Upper lobe of left lung (tissue), 6 donors: ENCODE results near the gene EFR3B. TPM values are rescaled to one million over a fixed set of nuclear protein-coding genes. Genes with fewer than 3 reads are reported as not detected.

ENCODE experiments used
- ATAC-seq, 2 donors: fragments of 200-7000 bp; cut with Tn5 transposase; one replicate each; pipeline ENCODE4 v1.9.1; 2022; ENCODE audit warnings: mild to moderate bottlenecking in 2 of 2, moderate library complexity in 2 of 2; ENCODE audit not compliant: low FRiP score in 2 of 2
- DNase-seq, 2 donors: peaks; one replicate each; pipeline ENCODE4 v3.0.0-alpha.2; 2019 to 2020
- H3K27ac ChIP-seq, 4 donors: fragments of 200-600 bp; sonication (generic); one replicate each; pipeline ENCODE4 v1.5.1; 2016 to 2019
- H3K27me3 ChIP-seq, 4 donors: fragments of 200-600 bp; sonication (generic); one replicate each; pipeline ENCODE4 v1.5.1; 2017 to 2019
- H3K36me3 ChIP-seq, 4 donors: fragments of 200-600 bp; sonication (generic); one replicate each; pipeline ENCODE4 v1.5.1; 2016 to 2019
- H3K4me1 ChIP-seq, 4 donors: fragments of 200-600 bp; sonication (generic); one replicate each; pipeline ENCODE4 v1.5.1; 2018 to 2019
- H3K4me3 ChIP-seq, 4 donors: fragments of 200-600 bp; sonication (generic); one replicate each; pipeline ENCODE4 v1.5.1; 2017 to 2019; ENCODE audit warnings: mild to moderate bottlenecking in 2 of 4, moderate library complexity in 1 of 4
- H3K9me3 ChIP-seq, 4 donors: fragments of 200-600 bp; sonication (generic); one replicate each; pipeline ENCODE4 v1.5.1; 2018 to 2019
- CTCF ChIP-seq, 6 experiments: fragments of 450-650 bp in 4 of 6; fragments of 200-600 bp in 2 of 6; sonication (generic) in 2 of 6; IDR thresholded peaks; one replicate each; pipeline ENCODE4 v1.5.1; 2016 to 2019; ENCODE audit warnings: antibody characterized with exemption in 6 of 6
- EP300 ChIP-seq, 4 donors: sonication (generic); formaldehyde crosslinking; IDR thresholded peaks; one replicate each; pipeline ENCODE4 v1.5.1; 2017; ENCODE audit warnings: antibody characterized with exemption in 4 of 4, control low read depth in 2 of 4
- POLR2A ChIP-seq, 4 donors: fragments of 450-650 bp; IDR thresholded peaks; one replicate each; pipeline ENCODE4 v1.5.1; 2016 to 2017; ENCODE audit warnings: antibody characterized with exemption in 4 of 4, mild to moderate bottlenecking in 2 of 4
- POLR2AphosphoS5 ChIP-seq, 2 donors: sonication (generic); formaldehyde crosslinking; IDR thresholded peaks; one replicate each; pipeline ENCODE4 v1.5.1; 2017; ENCODE audit warnings: antibody characterized with exemption in 2 of 2
- WGBS, 2 donors: methylation state at CpG; one replicate each; pipeline ENCODE4 v1.1.5; 2017 to 2018; 5-methylcytosine and 5-hydroxymethylcytosine counted together
- total RNA-seq, 6 donors: library from RNA; depleted of rRNA in 4 of 6; stranded (reverse); fragments of >200 nt in 4 of 6; gene quantifications; one replicate each; pipeline versions ENCODE4 v1.1.0 to v1.2.1, GENCODE V29; 2016 to 2021
- donor health status: DM: no; HTN: no; CAD: no; lungs with moderate emphysema.
- donor health status: DM: no; HTN: yes; CAD: no; lungs with severe emphysema.

Gene EFR3B
- total RNA-seq, 6 donors from 2014 or later, result 5.1 to 15.2 (median 9.5) TPM

GRCh38 chr2:25105336-25106085 lies 63.6 kb downstream of the EFR3B start:
- WGBS, 2 donors, result 68 to 90% methylated on average over 6 of the region's 6 CpGs
- H3K9me3 ChIP-seq, result no peaks in the 10 kb centered on the region
- DNase-seq (no peak), ATAC-seq (peak in 1 of 2 donors; percentile 31)
- TF ChIP-seq EP300 (IDR thresholded peaks at IDR 0.05) (no peak), CTCF (IDR thresholded peaks at IDR 0.05) (no peak), POLR2AphosphoS5 (IDR thresholded peaks at IDR 0.05) (no peak), POLR2A (IDR thresholded peaks at IDR 0.05) (no peak)
- no peaks in the 10 kb centered on the region for H3K27me3 ChIP-seq
- H3K4me1 ChIP-seq, result no peaks in the 10 kb centered on the region
- no peak overlapping the region for H3K4me3 ChIP-seq
- no peaks in the 10 kb centered on the region for H3K36me3 ChIP-seq
- H3K27ac ChIP-seq, result no peak overlapping the region

- DNase-seq (no peak), ATAC-seq (no peak)
- Histone ChIP-seq H3K4me1 (no peaks in the 10 kb centered on the region), H3K36me3 (no peaks in the 10 kb centered on the region), H3K4me3 (no peak overlapping the region), H3K27ac (no peak overlapping the region), H3K27me3 (no peaks in the 10 kb centered on the region), H3K9me3 (no peaks in the 10 kb centered on the region)
- no peak for TF ChIP-seq CTCF (IDR thresholded peaks at IDR 0.05)
- no peak for TF ChIP-seq POLR2AphosphoS5 (IDR thresholded peaks at IDR 0.05)
- no peak for TF ChIP-seq POLR2A (IDR thresholded peaks at IDR 0.05)
- TF ChIP-seq EP300 (IDR thresholded peaks at IDR 0.05), result no peak
- WGBS, 2 donors, result 86 to 94% methylated on average over 9 of the region's 9 CpGs
Observed at GRCh38 chr2:25109822-25110221, 67.9 kb downstream of the EFR3B start.

GRCh38 chr2:25112113-25112512 lies 70.2 kb downstream of the EFR3B start:
- Histone ChIP-seq H3K9me3 (no peaks in the 10 kb centered on the region), H3K4me1 (no peaks in the 10 kb centered on the region), H3K4me3 (no peak overlapping the region), H3K27ac (no peak overlapping the region), H3K27me3 (no peaks in the 10 kb centered on the region), H3K36me3 (no peaks in the 10 kb centered on the region)
- DNase-seq, result no peak
- 54 to 85% methylated on average over 3 of the region's 3 CpGs for WGBS, 2 donors
- no peak for TF ChIP-seq EP300 (IDR thresholded peaks at IDR 0.05)
- no peak for ATAC-seq

- ATAC-seq (peak in 1 of 2 donors; percentile 7), DNase-seq (no peak)
- Histone ChIP-seq H3K9me3 (no peaks in the 10 kb centered on the region), H3K4me1 (no peaks in the 10 kb centered on the region), H3K27ac (no peak overlapping the region), H3K36me3 (no peaks in the 10 kb centered on the region), H3K27me3 (no peaks in the 10 kb centered on the region), H3K4me3 (no peak overlapping the region)
- WGBS, 2 donors, result 91 to 92% methylated on average over 9 of the region's 9 CpGs
- TF ChIP-seq POLR2AphosphoS5 (IDR thresholded peaks at IDR 0.05) (no peak), POLR2A (IDR thresholded peaks at IDR 0.05) (no peak), CTCF (IDR thresholded peaks at IDR 0.05) (no peak), EP300 (IDR thresholded peaks at IDR 0.05) (no peak)
Observed at GRCh38 chr2:25115249-25115883, 73.5 kb downstream of the EFR3B start.

- Histone ChIP-seq H3K27me3 (no peaks in the 10 kb centered on the region), H3K27ac (no peak overlapping the region), H3K9me3 (no peaks in the 10 kb centered on the region), H3K4me3 (no peak overlapping the region), H3K4me1 (no peaks in the 10 kb centered on the region), H3K36me3 (no peaks in the 10 kb centered on the region)
- WGBS, 2 donors, result 62 to 79% methylated on average over 4 of the region's 4 CpGs
- ATAC-seq, result peak in 1 of 2 donors; percentile 74
- TF ChIP-seq POLR2AphosphoS5 (IDR thresholded peaks at IDR 0.05) (no peak), POLR2A (IDR thresholded peaks at IDR 0.05) (no peak), CTCF (IDR thresholded peaks at IDR 0.05) (no peak), EP300 (IDR thresholded peaks at IDR 0.05) (no peak)
- no peak for DNase-seq
Observed at GRCh38 chr2:25115902-25116301, 74.0 kb downstream of the EFR3B start.
